Astrocyte (in vitro differentiated cells and primary cell): ENCODE data around the gene ASB16.

ENCODE experiments used
- CTCF ChIP-seq: IDR thresholded peaks from 2 replicates; pipeline ENCODE4 v1.5.1; 2011; ENCODE audit warnings: low read depth, mild to moderate bottlenecking, inconsistent platforms, low read length, moderate library complexity; ENCODE audit not compliant: insufficient read depth
- EZH2 ChIP-seq: IDR thresholded peaks from 2 replicates; pipeline ENCODE4 v1.6.1; 2012; ENCODE audit warnings: mild to moderate bottlenecking, low read length, inconsistent platforms; ENCODE audit not compliant: insufficient read depth

GRCh38 chr17:44193326-44194084 lies 23.0 kb downstream of the ASB16 start:
- TF ChIP-seq CTCF (no peak), EZH2 (no peak)
